HEK293T (cell line): ENCODE results near the gene ELMOD3.

Experiments
- CTCF ChIA-PET: fragments of 350-600 bp; formaldehyde crosslinking; extraction: SDS; loops from one replicate; lab custom pipeline; 2021; ENCODE audit warnings: antibody characterized with exemption, inconsistent platforms; lab: Yijun Ruan, JAX
- POLR2A ChIA-PET: fragments of 350-600 bp; formaldehyde crosslinking; extraction: SDS; loops from one replicate; lab custom pipeline; 2020; ENCODE audit warnings: antibody characterized with exemption, inconsistent platforms; lab: Yijun Ruan, JAX
- DNase-seq: peaks from one replicate; pipeline ENCODE4 v3.0.0; 2012; ENCODE audit warnings: mixed read lengths; ENCODE audit errors: extremely low spot score
- ARNT ChIP-seq: fragments of 450-650 bp; IDR thresholded peaks from 2 replicates; pipeline ENCODE4 v1.6.1; 2017; ENCODE audit warnings: mild to moderate bottlenecking
- BHLHE40 ChIP-seq: fragments of 450-650 bp; IDR thresholded peaks from 2 replicates; pipeline ENCODE4 v1.6.1; 2016; ENCODE audit warnings: mild to moderate bottlenecking, moderate library complexity, borderline replicate concordance
- CTBP1 ChIP-seq: fragments of 450-650 bp; IDR thresholded peaks from 2 replicates; pipeline ENCODE4 v1.6.1; 2016; ENCODE audit warnings: borderline replicate concordance
- ELF4 ChIP-seq: fragments of 450-650 bp; IDR thresholded peaks from 2 replicates; pipeline ENCODE4 v1.6.1; 2017; ENCODE audit warnings: antibody characterized with exemption
- FOXA1 ChIP-seq: fragments of 450-650 bp; IDR thresholded peaks from 2 replicates; pipeline ENCODE4 v1.6.1; 2016; ENCODE audit warnings: mild to moderate bottlenecking
- FOXK2 ChIP-seq: fragments of 450-650 bp; IDR thresholded peaks from 2 replicates; pipeline ENCODE4 v1.6.1; 2016; ENCODE audit warnings: mild to moderate bottlenecking
- FOXM1 ChIP-seq: fragments of 450-650 bp; IDR thresholded peaks from 2 replicates; pipeline ENCODE4 v1.6.1; 2017; ENCODE audit warnings: mild to moderate bottlenecking, borderline replicate concordance
- HDGF ChIP-seq: fragments of 450-650 bp; IDR thresholded peaks from 2 replicates; pipeline ENCODE4 v1.6.1; 2017; ENCODE audit warnings: antibody characterized with exemption, borderline replicate concordance
- L3MBTL2 ChIP-seq: fragments of 450-650 bp; conservative IDR thresholded peaks from 2 replicates; pipeline ENCODE4 v1.6.1; 2016; ENCODE audit warnings: mild to moderate bottlenecking
- LEF1 ChIP-seq: fragments of 450-650 bp; IDR thresholded peaks from 2 replicates; pipeline ENCODE4 v1.6.1; 2017; ENCODE audit warnings: mild to moderate bottlenecking, borderline replicate concordance
- NFRKB ChIP-seq: fragments of 450-650 bp; IDR thresholded peaks from 2 replicates; pipeline ENCODE4 v1.6.1; 2016; ENCODE audit warnings: mild to moderate bottlenecking, moderate library complexity
- SP1 ChIP-seq: fragments of 450-650 bp; IDR thresholded peaks from 2 replicates; pipeline ENCODE4 v1.6.1; 2017
- SUZ12 ChIP-seq: fragments of 450-650 bp; IDR thresholded peaks from 2 replicates; pipeline ENCODE4 v1.6.1; 2016; ENCODE audit warnings: mild to moderate bottlenecking
- TARDBP ChIP-seq: fragments of 450-650 bp; IDR thresholded peaks from 2 replicates; pipeline ENCODE4 v1.6.1; 2016
- ZNF384 ChIP-seq: fragments of 450-650 bp; IDR thresholded peaks from 2 replicates; pipeline ENCODE4 v1.6.1; 2016
- TF ChIP-seq, protein P1 (sequence below): fragments of 450-650 bp; IDR thresholded peaks from 2 replicates; pipeline ENCODE4 v1.6.1; 2016

Gene ELMOD3

DNA sequence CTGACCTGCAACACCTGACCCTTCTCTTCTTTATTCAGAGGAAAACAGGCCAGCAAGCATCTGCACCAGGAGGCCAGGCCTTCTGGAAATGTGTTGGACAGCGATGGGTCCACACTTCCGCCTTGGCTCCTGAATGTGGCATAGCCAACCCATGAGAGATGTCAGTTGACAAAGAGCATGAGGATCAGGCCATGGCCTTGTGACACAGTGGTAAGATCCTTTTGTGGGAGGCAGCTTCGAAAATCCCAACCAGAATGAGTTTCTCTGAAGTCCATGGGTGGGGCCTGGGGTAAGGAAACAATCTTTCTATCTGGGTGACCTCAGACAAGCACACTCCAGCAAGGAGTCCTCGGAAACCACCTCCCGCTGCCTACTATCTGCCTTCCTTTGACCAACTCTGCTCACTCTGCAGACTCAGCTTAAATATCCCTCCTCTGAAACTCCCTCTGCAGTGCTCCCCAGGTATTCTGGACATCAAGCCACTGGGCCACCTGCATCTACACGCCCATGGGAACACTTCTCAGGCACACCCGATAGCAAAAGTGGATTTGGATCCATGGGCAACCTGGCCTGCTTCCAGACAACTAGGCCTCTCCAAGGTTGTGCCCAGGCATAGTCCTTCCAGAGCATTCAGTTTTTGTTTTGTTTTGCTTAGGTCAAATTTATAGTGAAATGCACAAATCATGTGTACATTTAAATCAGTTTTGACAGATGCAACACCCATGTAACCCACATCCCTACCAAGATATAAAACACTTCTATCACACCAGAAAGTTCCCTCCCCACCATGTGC, 60.4 kb downstream of the ELMOD3 start:
- ChIA-PET POLR2A (no interaction called here), CTCF (interaction anchor here (0.7 kb wide), 1 partner anchor 118 kb away, joined by 3 read pairs; no protein-coding TSS in a partner anchor)
- no peak for DNase-seq
- TF ChIP-seq SP1 (no peak), FOXA1 (no peak)
- TF ChIP-seq, protein P1, sequence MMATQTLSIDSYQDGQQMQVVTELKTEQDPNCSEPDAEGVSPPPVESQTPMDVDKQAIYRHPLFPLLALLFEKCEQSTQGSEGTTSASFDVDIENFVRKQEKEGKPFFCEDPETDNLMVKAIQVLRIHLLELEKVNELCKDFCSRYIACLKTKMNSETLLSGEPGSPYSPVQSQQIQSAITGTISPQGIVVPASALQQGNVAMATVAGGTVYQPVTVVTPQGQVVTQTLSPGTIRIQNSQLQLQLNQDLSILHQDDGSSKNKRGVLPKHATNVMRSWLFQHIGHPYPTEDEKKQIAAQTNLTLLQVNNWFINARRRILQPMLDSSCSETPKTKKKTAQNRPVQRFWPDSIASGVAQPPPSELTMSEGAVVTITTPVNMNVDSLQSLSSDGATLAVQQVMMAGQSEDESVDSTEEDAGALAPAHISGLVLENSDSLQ = no peak

DNA sequence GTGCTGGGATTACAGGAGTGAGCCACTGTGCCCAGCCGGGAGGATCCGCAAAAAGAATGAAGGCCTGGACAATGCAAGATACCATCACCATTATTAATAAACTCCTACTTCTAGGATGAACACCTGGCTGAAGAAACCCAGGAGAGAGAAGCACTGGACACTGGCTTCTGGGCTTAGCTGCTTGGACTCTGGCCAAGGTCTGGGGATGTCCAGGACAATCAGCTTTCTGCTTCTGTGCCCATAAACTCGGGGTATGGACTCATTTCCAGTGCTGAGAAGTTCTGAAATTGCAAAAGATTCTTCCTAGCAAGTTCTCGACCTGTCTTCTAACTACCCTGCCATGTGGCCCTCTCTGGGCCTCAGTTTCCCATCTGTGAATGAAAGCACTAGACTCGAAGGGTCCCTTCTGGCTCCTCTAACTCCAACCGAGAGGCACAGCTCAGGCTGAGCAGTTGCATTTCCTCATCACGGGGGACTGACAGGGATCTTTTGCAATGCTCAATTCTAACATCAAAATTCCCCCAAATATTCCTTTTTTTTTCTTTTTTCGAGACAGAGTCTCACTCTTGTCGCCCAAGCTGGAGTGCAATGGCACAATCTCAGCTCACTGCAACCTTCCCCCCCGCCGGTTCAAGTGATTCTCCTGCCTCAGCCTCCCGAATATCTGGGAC, 61.5 kb downstream of the ELMOD3 start:
- TF ChIP-seq BHLHE40 (no peak), HDGF (no peak), FOXM1 (no peak), TARDBP (no peak), FOXA1 (no peak), CTBP1 (no peak), ELF4 (no peak), SP1 (no peak), L3MBTL2 (no peak), FOXK2 (no peak), NFRKB (no peak), ARNT (no peak), ZNF384 (no peak), LEF1 (no peak), SUZ12 (no peak)
- TF ChIP-seq, protein P1 = no peak
- CTCF ChIA-PET = interaction anchor here (0.6 kb wide), 1 partner anchor 24 kb away, joined by 3 read pairs; no protein-coding TSS in a partner anchor
- POLR2A ChIA-PET = interaction anchor here (0.9 to 2.0 kb wide), 2 partner anchors 122 to 145 kb away, joined by 3 to 9 read pairs; partner anchors contain the start of genes GGCX and MAT2A
- no peak for DNase-seq

DNA sequence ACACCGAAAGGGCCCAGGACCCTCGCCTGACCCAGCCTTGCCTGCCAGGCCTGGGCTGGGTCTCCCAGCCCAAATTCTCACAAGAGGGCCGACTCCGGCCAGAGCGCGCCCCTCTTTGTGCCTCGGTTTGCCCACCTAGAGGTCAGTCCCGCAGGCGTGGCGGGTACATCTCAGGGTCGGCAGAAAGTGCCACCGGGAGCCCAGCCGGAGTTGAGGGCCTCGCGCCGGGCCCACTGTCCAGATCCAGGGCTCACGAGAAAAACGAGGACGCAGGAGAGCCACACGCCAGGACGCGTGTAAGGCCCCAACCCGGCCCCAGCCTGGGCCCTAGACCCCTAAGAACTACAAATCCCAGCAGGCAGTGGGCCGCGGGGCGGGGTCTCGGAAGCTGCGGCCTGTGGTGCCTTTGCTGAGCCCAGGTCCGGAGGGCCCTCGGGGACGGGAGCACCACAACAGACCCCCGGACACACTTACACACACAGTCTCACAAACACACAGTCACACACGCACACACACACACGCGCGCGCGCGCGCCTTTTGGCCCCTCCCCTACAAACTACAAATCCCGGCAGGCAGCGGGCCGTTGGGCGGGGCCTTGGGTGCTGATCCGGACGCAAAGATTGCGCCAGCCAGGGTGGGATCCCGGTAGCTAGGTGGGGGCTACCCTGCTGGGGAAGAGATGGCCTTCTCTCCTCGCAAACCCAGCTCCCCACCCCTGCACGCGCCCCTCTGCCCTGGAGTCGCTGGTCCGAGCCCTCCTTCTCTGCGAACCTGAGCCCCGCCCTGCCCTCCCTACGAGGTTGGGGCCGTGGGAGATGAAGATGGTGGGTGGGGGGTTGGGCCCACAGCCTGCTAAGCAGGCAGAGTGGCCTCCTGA, 63.8 kb downstream of the ELMOD3 start, which contains the start of gene SH2D6:
TSS of gene SH2D6 (plus strand) at position 583 of the 877 bp plus-strand sequence. CDS start 10,752 bp downstream, outside the sequence.
- ChIA-PET POLR2A (interaction anchor here (0.7 to 4.4 kb wide), 21 partner anchors 9 to 198 kb away, joined by 3 to 105 read pairs (median 11); partner anchors contain the start of genes C2orf68, ELMOD3, GGCX and MAT2A), CTCF (interaction anchor here (4.0 kb wide), 1 partner anchor 132 kb away, joined by 68 read pairs; no protein-coding TSS in a partner anchor)
- TF ChIP-seq LEF1 (no peak), ELF4 (peak; percentile 25; the same call in 1 of the 2 replicates), L3MBTL2 (peak; percentile 94), SUZ12 (no peak), ARNT (no peak), FOXK2 (no peak), SP1 (no peak), FOXM1 (no peak), TARDBP (no peak), HDGF (no peak), FOXA1 (no peak), CTBP1 (no peak)
- TF ChIP-seq, protein P1 = no peak
- peak; percentile 90 for DNase-seq

DNA sequence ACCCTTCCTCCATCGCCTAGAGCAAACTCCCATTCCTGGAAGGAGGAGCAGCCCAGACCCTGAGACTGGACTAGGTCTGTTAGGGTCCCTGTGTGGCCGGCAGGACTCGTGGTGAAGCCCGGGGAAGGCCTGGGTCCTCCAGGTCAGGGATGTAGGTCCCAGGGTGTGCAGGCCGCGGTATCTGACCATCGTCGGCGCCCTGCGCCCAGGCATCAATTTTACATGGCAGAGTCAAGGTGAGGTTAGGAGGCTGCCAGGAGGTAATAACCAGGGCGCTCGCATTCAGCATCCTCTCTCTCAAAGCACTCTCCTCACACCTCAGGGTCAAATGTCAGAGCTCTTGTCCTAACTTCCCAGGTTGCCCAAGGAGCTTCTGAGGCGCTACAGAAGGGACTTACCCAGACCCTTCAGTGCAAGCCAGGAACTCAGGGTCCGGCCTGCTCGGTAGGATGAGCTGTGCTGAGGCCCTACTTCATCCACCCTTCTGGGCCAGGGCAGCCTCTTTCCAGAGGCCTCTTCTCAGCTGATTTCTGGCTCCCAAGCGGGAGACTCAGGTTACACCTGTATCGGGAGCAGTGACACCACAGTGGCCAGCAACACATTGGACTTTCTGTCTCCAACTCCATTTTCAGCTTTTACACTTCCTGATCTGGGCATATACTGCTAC, 64.6 kb downstream of the ELMOD3 start:
- TF ChIP-seq BHLHE40 = no peak
- TF ChIP-seq FOXA1 = no peak
- TF ChIP-seq FOXK2 = no peak
- no peak for TF ChIP-seq ELF4
- no peak for TF ChIP-seq SUZ12
- no peak for TF ChIP-seq HDGF
- TF ChIP-seq, protein P1 = no peak
- TF ChIP-seq SP1 = no peak
- no peak for TF ChIP-seq ZNF384
- no peak for TF ChIP-seq ARNT
- no peak for TF ChIP-seq CTBP1
- CTCF ChIA-PET = interaction anchor here (0.7 to 4.0 kb wide), 5 partner anchors 10 to 143 kb away, joined by 3 to 68 read pairs (median 4); partner anchors contain the start of gene MAT2A

More for the DNA sequence above, 64.6 kb downstream of the ELMOD3 start:
- POLR2A ChIA-PET = interaction anchor here (0.6 to 4.4 kb wide), 29 partner anchors 9 to 218 kb away, joined by 3 to 105 read pairs (median 6); partner anchors contain the start of genes C2orf68, ELMOD3, GGCX and MAT2A
- no peak for DNase-seq
